DMS79 treated with DMSO at 0.1 percent for 48 hours (cell line): ENCODE data around the gene GPS1.

Experiments used
- DNase-seq: peaks from one replicate; lab custom pipeline; 2025; lab: John Stamatoyannopoulos, UW

Gene GPS1

GRCh38 chr17:82079001-82079677 is 27.4 kb downstream of the GPS1 start:
- DNase-seq: no peak

- DNase-seq: no peak
These were observed 28.5 kb downstream of the GPS1 start for GRCh38 chr17:82080048-82080788.

GRCh38 chr17:82080789-82081464 is 29.2 kb downstream of the GPS1 start:
- no peak for DNase-seq

- no peak for DNase-seq
These were observed 29.8 kb downstream of the GPS1 start for GRCh38 chr17:82081546-82081945.

- no peak for DNase-seq
These were observed 30.3 kb downstream of the GPS1 start for GRCh38 chr17:82081966-82082365.

GRCh38 chr17:82082456-82082855 is 30.8 kb downstream of the GPS1 start:
- DNase-seq: no peak

- no peak for DNase-seq
These were observed 31.3 kb downstream of the GPS1 start for GRCh38 chr17:82083009-82083408.

GRCh38 chr17:82083533-82084359 is 32.0 kb downstream of the GPS1 start:
- DNase-seq: no peak

- DNase-seq: no peak
These were observed 32.8 kb downstream of the GPS1 start for GRCh38 chr17:82084373-82085030.

- DNase-seq: no peak
These were observed 33.5 kb downstream of the GPS1 start for GRCh38 chr17:82085031-82085861.

GRCh38 chr17:82085931-82086764 is 34.5 kb downstream of the GPS1 start:
- no peak for DNase-seq

GRCh38 chr17:82086941-82087906 is 35.5 kb downstream of the GPS1 start:
- no peak for DNase-seq

- no peak for DNase-seq
These were observed 36.5 kb downstream of the GPS1 start for GRCh38 chr17:82087961-82088837.

GRCh38 chr17:82088838-82089722 is 37.4 kb downstream of the GPS1 start:
- no peak for DNase-seq

- no peak for DNase-seq
These were observed 38.2 kb downstream of the GPS1 start for GRCh38 chr17:82089723-82090548.
